Fibroblast of skin of back (primary cell): ENCODE data around the gene CALHM2.

Experiments
- DNase-seq: peaks from one replicate; pipeline ENCODE4 v3.0.0-alpha.2; 2013

Gene CALHM2

GRCh38 chr10:103475437-103475836, 23.3 kb upstream of the CALHM2 start:
- no peak for DNase-seq

GRCh38 chr10:103474077-103474476, 21.9 kb upstream of the CALHM2 start:
- DNase-seq, result no peak

DNA sequence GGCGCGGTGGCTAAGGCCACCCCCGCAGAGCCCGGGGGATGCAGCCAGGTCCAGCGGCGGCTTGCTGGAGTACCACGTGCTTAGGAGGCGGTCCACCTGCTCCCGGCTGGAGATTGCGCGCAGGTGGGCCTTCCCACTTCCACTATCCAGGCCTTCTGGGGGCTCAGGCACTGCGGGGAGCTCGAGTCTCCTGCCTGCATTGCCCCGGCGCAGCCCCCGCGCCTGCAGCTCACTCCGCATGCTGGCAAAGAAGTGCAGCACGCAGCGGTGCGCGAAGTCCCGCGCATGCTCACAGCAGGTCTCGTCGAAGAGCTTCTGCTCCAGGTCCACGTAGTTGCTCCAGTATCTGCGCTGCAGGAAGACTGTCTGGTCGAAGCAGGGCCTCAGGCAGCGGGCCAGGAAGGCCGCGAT, 21.1 kb upstream of the CALHM2 start:
- DNase-seq, result no peak

- no peak for DNase-seq
These were observed 19.8 kb upstream of the CALHM2 start for GRCh38 chr10:103472005-103472404.

DNA sequence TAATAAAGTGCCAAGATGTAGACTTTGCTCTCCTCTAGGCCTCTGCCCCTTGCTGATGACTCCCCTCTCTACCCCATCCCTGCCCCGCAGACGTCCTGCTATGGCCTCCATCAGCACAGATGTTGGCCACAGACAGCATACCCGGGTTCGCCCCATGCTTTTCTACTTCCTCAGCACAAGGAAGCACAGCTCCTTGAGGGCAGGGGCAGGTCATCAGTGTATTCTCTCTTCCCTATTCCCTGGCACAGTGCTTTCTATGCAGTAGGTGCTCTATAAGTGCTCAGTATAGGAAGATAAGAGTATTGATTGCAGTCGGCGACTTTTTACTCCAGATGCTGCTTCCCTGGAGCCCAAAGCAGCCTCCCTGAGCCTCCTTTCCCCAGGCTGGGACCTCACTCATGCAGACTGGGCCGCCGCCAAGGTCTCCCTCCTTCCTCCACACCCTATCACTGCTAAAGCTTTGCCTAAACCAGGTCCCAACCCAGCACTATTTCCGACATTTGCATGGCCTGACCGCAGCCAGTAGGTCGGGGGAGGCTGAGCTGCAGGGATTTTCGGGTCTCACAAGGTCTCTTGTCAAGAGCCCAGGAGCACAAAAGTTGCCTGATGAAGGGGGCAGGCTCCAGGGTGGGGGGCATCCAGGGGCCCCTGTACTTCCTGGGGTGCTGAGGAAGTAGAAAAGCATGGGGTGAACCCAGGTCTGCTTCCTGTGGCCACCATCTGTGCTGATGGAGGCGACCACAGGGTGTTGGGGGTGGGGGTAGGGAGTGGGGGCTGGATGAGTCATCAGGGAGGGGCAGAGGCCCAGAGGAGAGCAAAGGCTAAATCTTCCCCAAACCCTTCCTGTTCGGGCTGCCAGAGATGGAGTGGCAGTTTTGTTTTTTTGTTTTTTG, 18.8 kb upstream of the CALHM2 start:
- peak; percentile 30 for DNase-seq

GRCh38 chr10:103469201-103469600, 17.0 kb upstream of the CALHM2 start:
- DNase-seq, result no peak

DNA sequence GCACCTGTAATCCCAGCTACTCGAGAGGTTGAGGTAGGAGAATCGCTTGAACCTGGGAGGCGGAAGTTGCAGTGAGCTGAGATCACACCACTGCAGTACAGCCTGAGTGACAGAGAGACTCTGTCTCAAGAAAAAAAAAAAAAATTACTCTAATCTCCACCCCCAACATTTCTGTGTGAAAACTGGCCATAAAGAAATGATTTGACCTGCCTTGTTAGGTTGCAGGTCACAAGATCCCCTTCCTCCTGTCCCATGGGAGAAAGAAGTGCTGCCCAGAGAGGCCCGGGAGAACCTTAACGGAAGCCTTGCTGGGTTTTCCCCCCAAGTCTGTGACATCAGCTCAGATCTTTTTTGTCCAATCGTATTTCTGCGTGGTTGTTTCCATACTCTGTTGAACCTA, 15.2 kb upstream of the CALHM2 start:
- no peak for DNase-seq

DNA sequence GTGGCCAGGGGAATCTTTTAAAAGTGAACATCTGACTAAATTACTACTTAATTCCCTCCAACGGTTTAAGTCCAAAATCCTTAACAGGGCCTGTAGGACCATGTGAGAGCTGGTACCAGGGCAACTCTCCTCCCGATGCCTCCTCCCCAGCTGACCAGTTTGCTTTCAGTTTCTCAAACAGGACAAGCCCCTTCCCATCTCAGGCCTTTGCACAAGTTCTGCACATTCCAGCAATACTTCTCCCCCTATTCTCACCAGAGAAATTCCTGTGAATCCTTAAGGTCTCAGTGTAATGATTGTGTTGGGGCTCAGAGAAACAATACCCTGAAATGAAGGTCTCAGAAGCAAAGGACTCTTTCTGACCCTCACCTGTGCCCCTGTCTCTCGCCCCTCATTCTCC, 14.6 kb upstream of the CALHM2 start:
- DNase-seq, result peak; percentile 44

GRCh38 chr10:103465411-103466179, 13.4 kb upstream of the CALHM2 start:
- DNase-seq, result no peak

- no peak for DNase-seq
These were observed 11.3 kb upstream of the CALHM2 start for GRCh38 chr10:103463499-103463898.

DNA sequence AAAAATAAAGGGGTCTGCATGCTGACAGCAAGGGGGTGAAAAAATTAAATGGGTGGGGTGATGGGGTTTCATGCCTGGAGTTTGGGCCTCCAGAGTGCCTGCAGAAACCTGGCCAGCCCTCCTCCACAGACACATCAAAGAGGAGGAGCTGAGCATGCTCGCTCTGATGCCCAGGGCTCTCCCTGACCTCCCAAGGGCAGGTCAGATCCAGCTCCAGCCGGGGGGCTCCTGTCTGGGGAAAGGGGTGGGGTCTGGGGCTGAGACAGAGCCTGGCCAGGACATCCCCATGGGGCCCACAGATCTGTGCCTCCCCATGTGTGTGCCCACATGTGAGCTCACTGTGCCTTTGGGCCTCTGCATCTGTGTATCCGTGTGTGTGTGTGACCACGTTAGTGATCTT, 7.4 kb upstream of the CALHM2 start:
- no peak for DNase-seq

DNA sequence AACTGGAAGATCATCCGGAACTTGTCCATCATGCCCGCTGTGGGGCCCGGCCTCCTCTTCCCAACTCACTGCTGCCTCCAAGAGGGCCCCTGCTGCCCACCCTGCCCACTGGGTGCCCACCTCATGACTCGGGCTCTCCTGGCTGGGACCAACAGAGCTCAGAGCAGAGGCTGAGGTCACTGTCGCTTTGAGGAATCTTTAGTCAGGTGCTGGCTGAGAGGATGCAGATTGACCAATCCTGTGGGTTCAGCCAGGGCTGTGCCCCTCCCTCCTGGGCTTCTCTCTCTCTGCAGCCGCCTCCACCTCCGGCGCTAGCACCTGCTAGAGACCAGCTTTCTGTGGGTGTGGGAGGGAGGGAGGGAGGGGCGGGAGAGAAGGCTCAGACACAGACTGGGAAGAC, 6.5 kb upstream of the CALHM2 start, which contains the start of gene CALHM1:
Gene CALHM1 (minus strand): TSS at position 181 of the 400 bp plus-strand sequence. CDS start 149 bp downstream, at position 32.
- no peak for DNase-seq

DNA sequence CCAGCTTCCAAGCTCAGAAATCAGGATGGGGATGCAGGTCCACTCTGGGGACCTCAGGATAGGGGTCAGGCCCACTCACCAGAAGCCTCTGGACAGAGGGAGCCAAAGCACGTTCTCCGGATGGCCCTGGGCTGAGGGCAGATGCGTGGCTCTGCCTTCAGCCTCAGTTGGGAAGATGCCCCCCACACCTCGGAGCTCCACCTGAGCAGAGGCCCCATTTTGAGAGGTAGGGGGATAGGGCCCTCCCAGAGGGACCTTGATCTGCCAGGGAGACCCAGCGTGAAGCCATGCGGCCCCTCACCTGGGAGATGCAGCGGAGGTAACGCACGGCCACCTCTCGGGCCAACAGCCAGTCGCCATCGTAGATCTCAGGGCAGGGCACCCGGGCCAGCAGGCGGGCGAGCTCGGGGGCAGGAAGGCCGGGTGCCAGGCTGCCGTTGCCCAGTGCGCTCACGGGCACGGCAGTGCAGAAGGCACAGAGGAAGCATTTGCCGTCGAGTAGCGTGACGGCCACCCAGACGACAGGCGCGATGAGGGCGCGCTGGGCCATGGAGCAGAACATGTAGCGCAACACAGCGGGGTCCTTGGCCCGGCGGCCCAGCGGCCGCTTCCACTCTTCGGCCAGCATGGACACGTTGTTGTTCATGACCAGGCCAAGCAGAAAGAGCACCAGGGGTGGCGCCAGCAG, 5.9 kb upstream of the CALHM2 start:
- DNase-seq, result no peak

DNA sequence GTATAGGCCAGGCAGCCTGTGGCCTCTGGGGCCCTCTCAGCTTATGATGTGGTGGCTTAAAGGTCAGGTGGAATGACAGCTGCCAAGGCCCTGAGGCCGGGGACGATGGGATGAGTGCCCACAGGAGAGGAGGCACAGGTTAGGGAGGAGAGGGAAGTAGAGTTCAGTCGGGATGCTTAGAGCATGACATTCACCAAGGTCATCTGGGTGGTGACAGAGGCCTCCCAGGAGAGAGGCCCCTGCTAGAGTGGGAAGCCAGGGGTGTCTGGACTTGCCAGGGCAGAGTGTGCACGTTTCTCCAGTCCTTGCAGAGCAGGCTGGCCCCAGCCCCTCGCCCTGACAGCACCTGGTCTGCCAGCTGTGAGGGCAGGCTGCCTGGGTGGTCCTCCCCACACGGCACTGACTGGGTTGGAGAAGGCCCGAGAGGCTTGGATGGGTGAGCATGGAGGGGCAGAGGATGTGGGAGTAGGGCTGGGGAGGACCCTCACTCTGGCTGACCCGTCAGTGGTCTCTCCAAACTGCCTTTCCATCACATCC, 5.1 kb upstream of the CALHM2 start:
- DNase-seq, result no peak

DNA sequence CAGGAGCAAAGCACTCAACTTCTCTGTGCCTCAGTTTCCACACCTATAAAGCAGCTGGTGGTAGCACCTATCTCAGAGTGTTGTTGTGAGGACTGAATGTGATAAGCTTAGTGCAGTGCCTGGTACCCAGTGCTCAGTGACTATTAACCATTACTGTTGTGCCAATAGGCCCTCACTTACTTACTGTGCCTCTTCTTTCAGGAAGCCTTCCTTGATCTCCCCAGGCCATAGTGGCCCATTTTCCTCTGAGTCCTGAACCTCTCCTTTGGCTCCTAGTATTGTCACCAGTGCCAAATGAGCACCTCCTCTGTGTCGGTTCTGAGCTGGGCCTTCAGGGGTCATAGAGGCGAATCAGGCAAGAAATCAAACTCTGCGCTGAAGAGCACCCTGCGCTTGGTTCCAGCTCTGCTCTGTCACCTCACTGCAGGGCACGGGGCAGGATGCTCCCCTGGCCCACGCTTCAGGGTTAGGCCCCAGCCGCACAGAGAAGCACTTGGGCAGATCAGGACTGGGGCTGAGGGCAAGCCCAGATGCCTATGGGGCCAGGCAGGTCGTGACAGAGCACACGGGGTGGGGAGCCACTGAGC, 4.0 kb upstream of the CALHM2 start:
- DNase-seq, result no peak

- no peak for DNase-seq
These were observed 3.1 kb upstream of the CALHM2 start for GRCh38 chr10:103455235-103455634.

DNA sequence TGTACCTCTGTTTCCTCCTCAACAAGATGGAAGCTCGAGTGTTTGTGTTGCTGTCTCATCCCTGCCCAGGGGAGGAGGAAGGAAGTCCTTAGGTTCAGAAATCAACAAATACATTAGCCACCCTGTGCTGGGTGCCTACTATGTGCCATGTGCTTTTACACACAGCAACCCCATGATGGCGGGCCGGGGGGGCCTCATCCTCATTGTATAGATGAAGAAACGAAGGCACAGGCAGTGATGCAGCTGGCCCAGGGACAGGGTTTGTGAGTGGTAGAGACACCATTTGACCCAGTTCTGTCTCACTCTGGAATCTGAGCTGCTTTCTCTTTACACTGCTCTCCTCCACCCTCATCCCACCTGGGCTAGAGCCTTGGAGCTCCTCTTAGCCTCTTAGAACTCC, 1.9 kb upstream of the CALHM2 start:
- DNase-seq, result no peak

DNA sequence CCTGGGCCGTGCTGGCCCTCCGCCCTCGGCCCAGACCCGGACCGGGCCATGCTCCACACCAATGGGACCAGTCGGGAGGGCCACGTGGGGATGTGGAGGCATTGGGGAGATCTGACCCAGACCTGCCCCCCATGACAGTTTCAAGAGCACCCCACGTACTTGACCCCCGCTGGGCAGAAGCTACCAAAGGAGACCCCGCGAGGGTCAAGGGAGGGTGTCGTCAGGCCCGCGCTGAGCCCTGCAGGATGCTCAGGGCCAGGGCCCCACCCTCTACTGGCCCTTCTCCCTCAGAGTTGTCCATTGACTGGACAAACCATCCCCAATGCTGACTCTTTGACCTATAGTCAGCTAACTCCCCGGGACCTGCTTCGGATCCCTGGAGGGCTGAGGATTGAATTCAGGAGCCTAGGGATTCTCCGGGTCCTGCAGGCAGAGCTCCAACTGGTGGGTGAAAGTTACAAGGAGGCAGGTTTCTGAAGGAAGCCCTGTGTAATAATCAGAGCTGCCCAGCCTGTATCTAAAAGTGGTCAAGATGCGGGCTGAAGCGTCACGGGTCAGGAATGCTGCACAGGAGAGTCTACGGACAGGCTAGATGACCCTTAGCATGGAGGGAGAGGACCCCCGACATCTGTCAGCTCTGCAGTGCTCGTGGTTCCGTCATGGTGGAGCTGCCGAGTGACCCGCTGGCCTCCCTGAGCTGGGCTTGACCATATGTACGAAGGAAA, 498 bp upstream of the CALHM2 start:
- no peak for DNase-seq

- DNase-seq, result peak; percentile 80
These were observed 918 bp downstream of the CALHM2 start for GRCh38 chr10:103451091-103451813.

- no peak for DNase-seq
These were observed 1.9 kb downstream of the CALHM2 start for GRCh38 chr10:103450201-103450695.
